ENCODE results near the gene EEF2K. TPM values are rescaled to one million over a fixed set of nuclear protein-coding genes. Genes with fewer than 3 reads are reported as not detected.
A peak's percentile ranks its signal among the peaks of the same experiment; 100 is the strongest.

The EEF2K gene
- total RNA-seq, 1 experiment from 2014 or later: 17.5 TPM

- no peaks in the 10 kb centered on the region for H3K4me1 ChIP-seq
- no peaks in the 10 kb centered on the region for H3K27me3 ChIP-seq (replicated peaks; ENCODE audit: control insufficient read depth, insufficient read depth, low read length)
- H3K4me1 Mint-ChIP-seq (ENCODE audit: low read depth, unreplicated experiment): no peaks in the 10 kb centered on the region
- no peak overlapping the region for H3K27ac Mint-ChIP-seq (ENCODE audit: unreplicated experiment)
- peak in 1 of 2 experiments; percentile 8 for DNase-seq
- H3K4me3 ChIP-seq (ENCODE audit: low read depth, low read length): no peak overlapping the region
- no peaks in the 10 kb centered on the region for H3K27me3 Mint-ChIP-seq (ENCODE audit: insufficient read depth, unreplicated experiment)
- H3K36me3 Mint-ChIP-seq (ENCODE audit: insufficient read depth, unreplicated experiment): peaks cover 41% of the 10 kb centered on the region
- ChIA-PET POLR2A (no interaction called here), CTCF (no interaction called here)
- intact Hi-C loops (cut with micrococcal nuclease; ENCODE audit: unreplicated experiment): no loop called here
- no peaks in the 10 kb centered on the region for H3K9me3 ChIP-seq
- no peaks in the 10 kb centered on the region for H3K9me3 Mint-ChIP-seq (ENCODE audit: unreplicated experiment)
- TF ChIP-seq CTCF (IDR thresholded peaks at IDR 0.05; ENCODE audit: insufficient read depth in 1 of 2, low read depth in 1 of 2, low read length in 1 of 2, severe bottlenecking in 1 of 2, unreplicated experiment in 1 of 2): no peak
- H3K4me3 Mint-ChIP-seq (ENCODE audit: unreplicated experiment): no peak overlapping the region
- no TSS peak for BruUV-seq (replicated peaks)
- peaks cover 5% of the 10 kb centered on the region for H3K36me3 ChIP-seq (ENCODE audit: control insufficient read depth, insufficient read depth, low read length)
These were observed 46.2 kb downstream of the EEF2K start for GRCh38 chr16:22252317-22252716.

GRCh38 chr16:22253272-22253671 is 47.2 kb downstream of the EEF2K start:
- peaks cover 48% of the 10 kb centered on the region for H3K36me3 Mint-ChIP-seq (ENCODE audit: insufficient read depth, unreplicated experiment)

GRCh38 chr16:22255335-22255734 is 49.3 kb downstream of the EEF2K start:
- Mint-ChIP-seq H3K4me3 (ENCODE audit: unreplicated experiment) (no peak overlapping the region), H3K36me3 (ENCODE audit: insufficient read depth, unreplicated experiment) (peaks cover 63% of the 10 kb centered on the region), H3K27ac (ENCODE audit: unreplicated experiment) (no peak overlapping the region), H3K27me3 (ENCODE audit: insufficient read depth, unreplicated experiment) (no peaks in the 10 kb centered on the region), H3K4me1 (ENCODE audit: low read depth, unreplicated experiment) (no peaks in the 10 kb centered on the region), H3K9me3 (ENCODE audit: unreplicated experiment) (no peaks in the 10 kb centered on the region)
- no TSS peak for BruUV-seq (replicated peaks)
- Histone ChIP-seq H3K9me3 (no peaks in the 10 kb centered on the region), H3K4me1 (no peaks in the 10 kb centered on the region), H3K36me3 (ENCODE audit: control insufficient read depth, insufficient read depth, low read length) (peaks cover 6% of the 10 kb centered on the region), H3K4me3 (ENCODE audit: low read depth, low read length) (no peak overlapping the region), H3K27me3 (replicated peaks; ENCODE audit: control insufficient read depth, insufficient read depth, low read length) (no peaks in the 10 kb centered on the region)
- CTCF ChIA-PET: no interaction called here
- intact Hi-C loops (cut with micrococcal nuclease; ENCODE audit: unreplicated experiment): no loop called here
- no peak for DNase-seq
- TF ChIP-seq CTCF (IDR thresholded peaks at IDR 0.05; ENCODE audit: insufficient read depth in 1 of 2, low read depth in 1 of 2, low read length in 1 of 2, severe bottlenecking in 1 of 2, unreplicated experiment in 1 of 2): no peak
- POLR2A ChIA-PET: no interaction called here

More at GRCh38 chr16:22253272-22253671, 47.2 kb downstream of the EEF2K start:
- Histone ChIP-seq H3K4me3 (ENCODE audit: low read depth, low read length) (no peak overlapping the region), H3K36me3 (ENCODE audit: control insufficient read depth, insufficient read depth, low read length) (peaks cover 5% of the 10 kb centered on the region), H3K9me3 (no peaks in the 10 kb centered on the region), H3K4me1 (no peaks in the 10 kb centered on the region), H3K27me3 (replicated peaks; ENCODE audit: control insufficient read depth, insufficient read depth, low read length) (no peaks in the 10 kb centered on the region)
- CTCF ChIA-PET: no interaction called here
- intact Hi-C loops (cut with micrococcal nuclease; ENCODE audit: unreplicated experiment): no loop called here
- no peak for DNase-seq
- TF ChIP-seq CTCF (IDR thresholded peaks at IDR 0.05; ENCODE audit: insufficient read depth in 1 of 2, low read depth in 1 of 2, low read length in 1 of 2, severe bottlenecking in 1 of 2, unreplicated experiment in 1 of 2): no peak
- no peak overlapping the region for H3K27ac Mint-ChIP-seq (ENCODE audit: unreplicated experiment)
- no peaks in the 10 kb centered on the region for H3K9me3 Mint-ChIP-seq (ENCODE audit: unreplicated experiment)
- H3K4me3 Mint-ChIP-seq (ENCODE audit: unreplicated experiment): no peak overlapping the region
- no peaks in the 10 kb centered on the region for H3K4me1 Mint-ChIP-seq (ENCODE audit: low read depth, unreplicated experiment)
- POLR2A ChIA-PET: no interaction called here
- no peaks in the 10 kb centered on the region for H3K27me3 Mint-ChIP-seq (ENCODE audit: insufficient read depth, unreplicated experiment)
- BruUV-seq (replicated peaks): no TSS peak

Data from Caco-2 (cell line).